ENCODE data around the gene PRAMEF13. TPM values are rescaled to one million over a fixed set of nuclear protein-coding genes. Genes with fewer than 3 reads are reported as not detected.

The PRAMEF13 gene
- total RNA-seq, 2 donors from 2014 or later, result not detected

Other genes with a start within 250 kb of the PRAMEF13 start
- gene PRAMEF27, start 144.8 kb downstream of the PRAMEF13 start, total RNA-seq, result not detected
- not detected for gene HNRNPCL3, start 140.6 kb downstream of the PRAMEF13 start, total RNA-seq
- not detected for gene PRAMEF25, start 130.6 kb downstream of the PRAMEF13 start, total RNA-seq
- gene HNRNPCL2, start 84.6 kb downstream of the PRAMEF13 start, total RNA-seq, result not detected
- not detected for gene PRAMEF26, start 45.4 kb downstream of the PRAMEF13 start, total RNA-seq
- gene HNRNPCL4, start 35.8 kb downstream of the PRAMEF13 start, total RNA-seq, result not detected
- gene PRAMEF9, start 29.6 kb downstream of the PRAMEF13 start, total RNA-seq, result not detected
- gene PRAMEF18, start 24.7 kb upstream of the PRAMEF13 start, total RNA-seq, result not detected
- not detected for gene PRAMEF5, start 52.8 kb upstream of the PRAMEF13 start, total RNA-seq
- gene PRAMEF8, start 83.7 kb upstream of the PRAMEF13 start, total RNA-seq, result not detected
- not detected for gene PRAMEF33, start 102.1 kb upstream of the PRAMEF13 start, total RNA-seq
- not detected for gene PRAMEF15, start 114.2 kb upstream of the PRAMEF13 start, total RNA-seq
- not detected for gene PRAMEF14, start 145.7 kb upstream of the PRAMEF13 start, total RNA-seq
- gene PRAMEF19, start 170.5 kb upstream of the PRAMEF13 start, total RNA-seq, result not detected
- not detected for gene PRAMEF17, start 188.2 kb upstream of the PRAMEF13 start, total RNA-seq
- gene PRAMEF20, start 209.0 kb upstream of the PRAMEF13 start, total RNA-seq, result not detected

Data from colonic mucosa (tissue), 2 donors.